HCT116 (cell line): ENCODE data around the gene RAB27B. TPM values are rescaled to one million over a fixed set of nuclear protein-coding genes. Genes with fewer than 3 reads are reported as not detected.

Experiments used
- ATAC-seq: fragments of 200-7000 bp; cut with Tn5 transposase; 2 replicates; pipeline ENCODE4 v1.9.1; 2020; ENCODE audit warnings: mild to moderate bottlenecking, moderate library complexity
- BruUV-seq: library from RNA; stranded (reverse); fragments of 400-500 nt; replicated peaks from 2 replicates; lab custom pipeline; 2021; lab: Mats Ljungman, UMichigan
- CTCF ChIA-PET: fragments of 300-600 bp; sonication (Branson Sonifier 250); formaldehyde crosslinking; loops from one replicate; lab custom pipeline; 2021; ENCODE audit warnings: antibody characterized with exemption; lab: Charles Lee
- POLR2A ChIA-PET: fragments of 300-600, 350-600 bp; sonication (Branson Sonifier 250); formaldehyde crosslinking; loops from one replicate; lab custom pipeline; 2021; ENCODE audit warnings: antibody characterized with exemption; lab: Charles Lee
- RAD21 ChIA-PET, 2 experiments: fragments of 300-600 bp; sonication (Branson Sonifier 250); formaldehyde crosslinking; loops; one replicate each; lab custom pipeline; 2023; ENCODE audit warnings: low total read pairs in 2 of 2; ENCODE audit not compliant: uncharacterized antibody in 2 of 2, unreplicated experiment in 2 of 2, low non-redundant PET in 1 of 2; lab: Charles Lee
- DNase-seq: peaks from one replicate; pipeline ENCODE4 v3.0.0-alpha.2; 2010; ENCODE audit warnings: low read depth, low spot score
- H2AFZ ChIP-seq: fragments of 200-600 bp; shearing (Covaris generic), sonication (generic); 2 replicates; pipeline ENCODE4 v1.6.1; 2017; ENCODE audit warnings: low read depth, mixed run types, mixed read lengths, antibody characterized with exemption, low read length; ENCODE audit not compliant: poor library complexity, severe bottlenecking
- H3K27ac ChIP-seq: 2 replicates; pipeline ENCODE4 v1.5.1; 2012; ENCODE audit warnings: low read depth, low read length
- H3K27me3 ChIP-seq: fragments of 200-600 bp; sonication (generic); 2 replicates; pipeline ENCODE4 v1.6.1; 2016; ENCODE audit warnings: mixed run types, low read length, mixed read lengths; ENCODE audit not compliant: insufficient read depth
- H3K36me3 ChIP-seq, 2 experiments: fragments of 200-500 bp in 1 of 2; fragments of 200-600 bp in 1 of 2; sonication (Bioruptor generic) in 1 of 2; sonication (generic) in 1 of 2; 2 replicates each; pipeline versions ENCODE4 v1.5.1 to v1.6.1; 2014 to 2016; ENCODE audit warnings: low read length in 2 of 2, inconsistent platforms in 1 of 2, mixed read lengths in 1 of 2, mixed run types in 1 of 2; ENCODE audit not compliant: insufficient read depth in 2 of 2, control insufficient read depth in 1 of 2
- H3K4me1 ChIP-seq, 2 experiments: fragments of 200-600 bp in 1 of 2; sonication (generic) in 1 of 2; 2 replicates each; pipeline versions ENCODE4 v1.5.1 to v1.6.1; 2012 to 2017; ENCODE audit warnings: low read length in 2 of 2, inconsistent platforms in 1 of 2, mild to moderate bottlenecking in 1 of 2, mixed read lengths in 1 of 2, mixed run types in 1 of 2, moderate library complexity in 1 of 2; ENCODE audit not compliant: insufficient read depth in 2 of 2, control insufficient read depth in 1 of 2
- H3K4me2 ChIP-seq: fragments of 200-600 bp; sonication (generic); 2 replicates; pipeline ENCODE4 v1.6.1; 2017; ENCODE audit warnings: mixed run types, low read length, mixed read lengths
- H3K4me3 ChIP-seq, 2 experiments: fragments of 200-600 bp in 1 of 2; sonication (generic) in 1 of 2; replicated peaks in 1 of 2; 2 replicates each; pipeline ENCODE4 v1.5.1; 2011 to 2016; ENCODE audit warnings: low read length in 2 of 2, control low read depth in 1 of 2, low read depth in 1 of 2, mild to moderate bottlenecking in 1 of 2, mixed read lengths in 1 of 2, mixed run types in 1 of 2
- H3K79me2 ChIP-seq: fragments of 200-600 bp; sonication (generic); 2 replicates; pipeline ENCODE4 v1.6.1; 2017; ENCODE audit warnings: mild to moderate bottlenecking, mixed run types, low read length, moderate library complexity, mixed read lengths; ENCODE audit not compliant: insufficient read depth
- H3K9ac ChIP-seq: fragments of 200-600 bp; sonication (generic); 2 replicates; pipeline ENCODE4 v1.6.1; 2016; ENCODE audit warnings: low read length, mixed read lengths
- H3K9me2 ChIP-seq: fragments of 200-600 bp; sonication (generic), shearing (Covaris generic); 2 replicates; pipeline ENCODE4 v1.6.1; 2017; ENCODE audit warnings: mixed run types, mild to moderate bottlenecking, moderate library complexity; ENCODE audit not compliant: insufficient read depth
- H3K9me3 ChIP-seq, 2 experiments: fragments of 200-500 bp in 1 of 2; fragments of 200-600 bp in 1 of 2; sonication (Bioruptor generic) in 1 of 2; sonication (generic) in 1 of 2; 2 replicates each; pipeline ENCODE4 v1.6.1; 2014 to 2017; ENCODE audit warnings: low read length in 2 of 2, mixed read lengths in 2 of 2, inconsistent platforms in 1 of 2, low read depth in 1 of 2, mild to moderate bottlenecking in 1 of 2, mixed run types in 1 of 2, moderate library complexity in 1 of 2; ENCODE audit not compliant: control insufficient read depth in 1 of 2, insufficient read depth in 1 of 2
- H4K20me1 ChIP-seq: fragments of 200-600 bp; sonication (generic), shearing (Covaris generic); 2 replicates; pipeline ENCODE4 v1.6.1; 2017; ENCODE audit warnings: mixed run types, mild to moderate bottlenecking, moderate library complexity; ENCODE audit not compliant: insufficient read depth
- CEBPB ChIP-seq: IDR thresholded peaks from 2 replicates; pipeline ENCODE4 v1.6.1; 2012; ENCODE audit warnings: low read depth
- JUND ChIP-seq: IDR thresholded peaks from 2 replicates; pipeline ENCODE4 v1.6.1; 2012
- RAD21 ChIP-seq: IDR thresholded peaks from 2 replicates; pipeline ENCODE4 v1.6.1; 2012; ENCODE audit warnings: low read depth, mild to moderate bottlenecking
- YY1 ChIP-seq: IDR thresholded peaks from 2 replicates; pipeline ENCODE4 v1.6.1; 2011; ENCODE audit warnings: low read length, low read depth, moderate library complexity, mild to moderate bottlenecking; ENCODE audit not compliant: insufficient replicate concordance; ENCODE audit errors: extremely low read depth
- ZBTB33 ChIP-seq: IDR thresholded peaks from 2 replicates; pipeline ENCODE4 v1.6.1; 2011; ENCODE audit warnings: mild to moderate bottlenecking, low read length, moderate library complexity; ENCODE audit not compliant: insufficient replicate concordance; ENCODE audit errors: extremely low read depth
- ZNF274 ChIP-seq: fragments of 200-500 bp; sonication (Bioruptor generic); IDR thresholded peaks from 2 replicates; pipeline ENCODE4 v1.6.1; 2014; ENCODE audit warnings: mild to moderate bottlenecking, low read depth, low read length, inconsistent platforms
- intact Hi-C: fragments of 100-400 bp; cut with micrococcal nuclease; formaldehyde crosslinking; loops from 2 replicates; pipeline ENCODE4 v1.10.0; 2022
- total RNA-seq: library from RNA; stranded (reverse); gene quantifications from one replicate; pipeline ENCODE4 v1.2.1, GENCODE V29; 2021; ENCODE audit not compliant: unreplicated experiment
- TF ChIP-seq, protein P1 (sequence below): IDR thresholded peaks from 2 replicates; pipeline ENCODE4 v1.6.1; 2012; ENCODE audit warnings: low read depth

The RAB27B gene
- total RNA-seq, 1 experiment from 2014 or later = 2.2 TPM

- BruUV-seq = no TSS peak
- ATAC-seq = no peak
- no peak for TF ChIP-seq ZNF274
- no peak for TF ChIP-seq RAD21
- TF ChIP-seq, protein P1, sequence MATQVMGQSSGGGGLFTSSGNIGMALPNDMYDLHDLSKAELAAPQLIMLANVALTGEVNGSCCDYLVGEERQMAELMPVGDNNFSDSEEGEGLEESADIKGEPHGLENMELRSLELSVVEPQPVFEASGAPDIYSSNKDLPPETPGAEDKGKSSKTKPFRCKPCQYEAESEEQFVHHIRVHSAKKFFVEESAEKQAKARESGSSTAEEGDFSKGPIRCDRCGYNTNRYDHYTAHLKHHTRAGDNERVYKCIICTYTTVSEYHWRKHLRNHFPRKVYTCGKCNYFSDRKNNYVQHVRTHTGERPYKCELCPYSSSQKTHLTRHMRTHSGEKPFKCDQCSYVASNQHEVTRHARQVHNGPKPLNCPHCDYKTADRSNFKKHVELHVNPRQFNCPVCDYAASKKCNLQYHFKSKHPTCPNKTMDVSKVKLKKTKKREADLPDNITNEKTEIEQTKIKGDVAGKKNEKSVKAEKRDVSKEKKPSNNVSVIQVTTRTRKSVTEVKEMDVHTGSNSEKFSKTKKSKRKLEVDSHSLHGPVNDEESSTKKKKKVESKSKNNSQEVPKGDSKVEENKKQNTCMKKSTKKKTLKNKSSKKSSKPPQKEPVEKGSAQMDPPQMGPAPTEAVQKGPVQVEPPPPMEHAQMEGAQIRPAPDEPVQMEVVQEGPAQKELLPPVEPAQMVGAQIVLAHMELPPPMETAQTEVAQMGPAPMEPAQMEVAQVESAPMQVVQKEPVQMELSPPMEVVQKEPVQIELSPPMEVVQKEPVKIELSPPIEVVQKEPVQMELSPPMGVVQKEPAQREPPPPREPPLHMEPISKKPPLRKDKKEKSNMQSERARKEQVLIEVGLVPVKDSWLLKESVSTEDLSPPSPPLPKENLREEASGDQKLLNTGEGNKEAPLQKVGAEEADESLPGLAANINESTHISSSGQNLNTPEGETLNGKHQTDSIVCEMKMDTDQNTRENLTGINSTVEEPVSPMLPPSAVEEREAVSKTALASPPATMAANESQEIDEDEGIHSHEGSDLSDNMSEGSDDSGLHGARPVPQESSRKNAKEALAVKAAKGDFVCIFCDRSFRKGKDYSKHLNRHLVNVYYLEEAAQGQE = no peak
- TF ChIP-seq JUND = no peak
- no peak for TF ChIP-seq ZBTB33
- TF ChIP-seq CEBPB = no peak
- no peak for TF ChIP-seq YY1
- TF ChIP-seq, all 23 proteins: peak for 0
- POLR2A ChIA-PET = no interaction called here
- intact Hi-C loops = no loop called here
- Histone ChIP-seq H3K9me2 (no peaks in the 10 kb centered on the region), H3K4me1 (no peaks in the 10 kb centered on the region), H3K9me3 (no peaks in the 10 kb centered on the region), H3K9ac (no peak overlapping the region), H4K20me1 (no peaks in the 10 kb centered on the region), H3K4me2 (no peak overlapping the region), H3K27ac (no peak overlapping the region), H3K4me3 (no peak overlapping the region), H3K79me2 (no peaks in the 10 kb centered on the region), H3K27me3 (no peaks in the 10 kb centered on the region), H3K36me3 (no peaks in the 10 kb centered on the region), H2AFZ (no peak overlapping the region)
- no peak for DNase-seq
- CTCF ChIA-PET = no interaction called here
- RAD21 ChIA-PET = no interaction called here
These were observed 49.9 kb downstream of the RAB27B start for GRCh38 chr18:54878159-54878622.
